DND-41 (cell line): ENCODE measurements around the gene NID2.

Experiments
- ATAC-seq: fragments of 200-7000 bp; cut with Tn5 transposase; 3 replicates; pipeline ENCODE4 v1.9.1; 2021; ENCODE audit warnings: low read depth; ENCODE audit not compliant: insufficient read depth
- DNase-seq: peaks from one replicate; pipeline ENCODE4 v3.0.0-alpha.2; 2020
- H2AFZ ChIP-seq: 2 replicates; pipeline ENCODE4 v1.6.0; 2012; ENCODE audit warnings: low read depth, low read length
- H3K27ac ChIP-seq: 2 replicates; pipeline ENCODE4 v1.5.1; 2012; ENCODE audit warnings: low read length, inconsistent platforms
- H3K27me3 ChIP-seq: fragments of 200-600 bp; sonication (generic); 2 replicates; pipeline ENCODE4 v1.6.0; 2012; ENCODE audit warnings: low read length, mild to moderate bottlenecking, inconsistent platforms; ENCODE audit not compliant: insufficient read depth, poor library complexity
- H3K36me3 ChIP-seq: 2 replicates; pipeline ENCODE4 v1.5.1; 2012; ENCODE audit warnings: low read length, inconsistent platforms; ENCODE audit not compliant: insufficient read depth
- H3K4me1 ChIP-seq: 2 replicates; pipeline ENCODE4 v1.5.1; 2012; ENCODE audit warnings: mild to moderate bottlenecking, low read length; ENCODE audit not compliant: insufficient read depth
- H3K4me2 ChIP-seq: 2 replicates; pipeline ENCODE4 v1.6.0; 2012; ENCODE audit warnings: mild to moderate bottlenecking, moderate library complexity, low read length, inconsistent platforms; ENCODE audit not compliant: insufficient read depth
- H3K4me3 ChIP-seq, 2 experiments: fragments of 200-600 bp in 1 of 2; shearing (Covaris generic) in 1 of 2; 2 replicates each; pipeline ENCODE4 v1.5.1; 2012 to 2016; ENCODE audit warnings: inconsistent platforms in 2 of 2, low read length in 2 of 2, mild to moderate bottlenecking in 2 of 2, low read depth in 1 of 2, moderate library complexity in 1 of 2
- H3K79me2 ChIP-seq: 2 replicates; pipeline ENCODE4 v1.6.0; 2012; ENCODE audit warnings: low read length, inconsistent platforms; ENCODE audit not compliant: insufficient read depth
- H3K9ac ChIP-seq: 2 replicates; pipeline ENCODE4 v1.6.0; 2012; ENCODE audit warnings: low read depth, mild to moderate bottlenecking, inconsistent platforms, low read length, moderate library complexity
- H3K9me3 ChIP-seq: 2 replicates; pipeline ENCODE4 v1.5.1; 2012; ENCODE audit warnings: low read length, moderate library complexity, mild to moderate bottlenecking, inconsistent platforms; ENCODE audit not compliant: insufficient read depth, severe bottlenecking
- H4K20me1 ChIP-seq: 2 replicates; pipeline ENCODE4 v1.6.0; 2012; ENCODE audit warnings: low read length; ENCODE audit not compliant: insufficient read depth
- EZH2 ChIP-seq: IDR thresholded peaks from 3 replicates; pipeline ENCODE4 v1.6.1; 2012; ENCODE audit warnings: borderline replicate concordance, low read depth, mild to moderate bottlenecking, moderate library complexity, low read length, inconsistent platforms; ENCODE audit not compliant: severe bottlenecking
- TF ChIP-seq, protein P1 (sequence below): IDR thresholded peaks from 2 replicates; pipeline ENCODE4 v1.5.1; 2012; ENCODE audit warnings: borderline replicate concordance, low read length, moderate library complexity, mild to moderate bottlenecking; ENCODE audit not compliant: poor library complexity, severe bottlenecking; ENCODE audit errors: extremely low read depth

Gene NID2

GRCh38 chr14:51999084-51999483, 69.8 kb downstream of the NID2 start:
- no peak overlapping the region for H3K4me2 ChIP-seq
- DNase-seq = no peak
- H3K79me2 ChIP-seq = peaks cover 49% of the 10 kb centered on the region
- TF ChIP-seq, protein P1, sequence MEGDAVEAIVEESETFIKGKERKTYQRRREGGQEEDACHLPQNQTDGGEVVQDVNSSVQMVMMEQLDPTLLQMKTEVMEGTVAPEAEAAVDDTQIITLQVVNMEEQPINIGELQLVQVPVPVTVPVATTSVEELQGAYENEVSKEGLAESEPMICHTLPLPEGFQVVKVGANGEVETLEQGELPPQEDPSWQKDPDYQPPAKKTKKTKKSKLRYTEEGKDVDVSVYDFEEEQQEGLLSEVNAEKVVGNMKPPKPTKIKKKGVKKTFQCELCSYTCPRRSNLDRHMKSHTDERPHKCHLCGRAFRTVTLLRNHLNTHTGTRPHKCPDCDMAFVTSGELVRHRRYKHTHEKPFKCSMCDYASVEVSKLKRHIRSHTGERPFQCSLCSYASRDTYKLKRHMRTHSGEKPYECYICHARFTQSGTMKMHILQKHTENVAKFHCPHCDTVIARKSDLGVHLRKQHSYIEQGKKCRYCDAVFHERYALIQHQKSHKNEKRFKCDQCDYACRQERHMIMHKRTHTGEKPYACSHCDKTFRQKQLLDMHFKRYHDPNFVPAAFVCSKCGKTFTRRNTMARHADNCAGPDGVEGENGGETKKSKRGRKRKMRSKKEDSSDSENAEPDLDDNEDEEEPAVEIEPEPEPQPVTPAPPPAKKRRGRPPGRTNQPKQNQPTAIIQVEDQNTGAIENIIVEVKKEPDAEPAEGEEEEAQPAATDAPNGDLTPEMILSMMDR = no peak
- no peak for TF ChIP-seq EZH2
- no peak overlapping the region for H3K27ac ChIP-seq
- H3K4me1 ChIP-seq = peaks cover 11% of the 10 kb centered on the region; the same call in 1 of the 2 replicates
- no peak overlapping the region for H3K4me3 ChIP-seq
- H2AFZ ChIP-seq = no peak overlapping the region
- ATAC-seq = no peak
- H4K20me1 ChIP-seq = 0 out of 2 replicates have a peak, but pooled peaks cover 4% of the 10 kb centered on the region
- no peak overlapping the region for H3K9ac ChIP-seq
- H3K36me3 ChIP-seq = peaks cover 97% of the 10 kb centered on the region
- H3K9me3 ChIP-seq = no peaks in the 10 kb centered on the region
- H3K27me3 ChIP-seq = no peaks in the 10 kb centered on the region

GRCh38 chr14:51998348-51998747, 70.5 kb downstream of the NID2 start:
- Histone ChIP-seq H3K27ac (no peak overlapping the region), H3K9me3 (no peaks in the 10 kb centered on the region), H3K79me2 (peaks cover 56% of the 10 kb centered on the region), H4K20me1 (0 out of 2 replicates have a peak, but pooled peaks cover 6% of the 10 kb centered on the region), H3K36me3 (peaks cover 97% of the 10 kb centered on the region), H3K4me2 (no peak overlapping the region), H3K27me3 (no peaks in the 10 kb centered on the region), H3K9ac (no peak overlapping the region), H3K4me1 (peaks cover 11% of the 10 kb centered on the region; the same call in 1 of the 2 replicates), H3K4me3 (no peak overlapping the region), H2AFZ (no peak overlapping the region)
- DNase-seq = no peak
- TF ChIP-seq, protein P1 = no peak
- no peak for TF ChIP-seq EZH2
- ATAC-seq = no peak

GRCh38 chr14:51996148-51996746, 72.6 kb downstream of the NID2 start:
- ATAC-seq (peak; percentile 48; the same call in 1 of the 3 replicates), DNase-seq (no peak)
- peaks cover 9% of the 10 kb centered on the region; the same call in 1 of the 2 replicates for H4K20me1 ChIP-seq
- TF ChIP-seq, protein P1 = peak; percentile 70
- no peak for TF ChIP-seq EZH2
- H3K9ac ChIP-seq = no peak overlapping the region
- H2AFZ ChIP-seq = no peak overlapping the region
- peak overlapping the region; percentile 7; the same call in 1 of the 2 replicates for H3K4me2 ChIP-seq
- H3K27me3 ChIP-seq = no peaks in the 10 kb centered on the region
- H3K79me2 ChIP-seq = peaks cover 76% of the 10 kb centered on the region
- peaks cover 23% of the 10 kb centered on the region; the same call in 1 of the 2 replicates for H3K4me1 ChIP-seq
- no peak overlapping the region for H3K27ac ChIP-seq
- no peaks in the 10 kb centered on the region for H3K9me3 ChIP-seq
- H3K36me3 ChIP-seq = peaks cover 96% of the 10 kb centered on the region
- H3K4me3 ChIP-seq = no peak overlapping the region
